ENCODE results near the gene GABRD. TPM values are rescaled to one million over a fixed set of nuclear protein-coding genes. Genes with fewer than 3 reads are reported as not detected.

The GABRD gene
- total RNA-seq, 1 donor from 2014 or later: not detected

DNA sequence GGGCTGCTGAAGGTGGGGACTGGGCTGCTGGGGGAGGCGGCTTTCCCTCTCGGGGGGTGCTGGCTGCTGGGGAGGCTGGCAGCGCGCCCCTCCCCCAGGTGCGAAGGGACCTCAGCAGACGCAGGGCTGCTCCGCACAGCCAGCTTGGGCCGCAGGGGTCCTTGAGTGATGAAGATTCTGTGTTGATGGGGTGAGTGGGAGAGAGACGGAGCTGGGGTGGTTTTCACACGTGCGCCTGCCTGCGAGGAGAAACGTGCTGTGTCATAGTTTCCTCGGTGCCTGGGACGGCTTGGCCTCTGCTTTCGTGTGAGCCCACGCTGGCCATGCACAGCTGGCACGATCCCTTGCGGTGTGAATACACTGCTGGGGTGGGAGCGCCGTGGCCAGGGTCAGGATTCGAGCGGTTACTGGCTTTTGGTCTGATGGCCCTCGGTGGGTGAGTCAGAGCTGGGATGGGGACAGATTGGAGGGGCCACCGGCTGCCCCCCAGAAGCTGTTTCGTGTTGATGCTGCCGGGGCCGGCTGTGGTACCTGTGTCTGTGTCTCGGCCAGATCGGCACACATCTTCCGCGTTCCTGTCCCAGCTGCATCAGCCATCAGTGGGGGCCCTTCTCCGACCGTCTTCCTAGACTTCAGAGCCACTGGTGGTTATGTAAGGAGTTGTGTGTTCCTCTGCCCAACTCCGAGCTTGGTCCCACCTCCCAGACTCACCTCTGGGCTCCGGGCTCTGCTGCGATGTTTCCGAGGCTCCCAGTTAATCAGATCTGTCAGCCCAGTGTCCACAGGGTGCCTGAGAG lies 56.0 kb downstream of the GABRD start:
- TF ChIP-seq, protein P1, sequence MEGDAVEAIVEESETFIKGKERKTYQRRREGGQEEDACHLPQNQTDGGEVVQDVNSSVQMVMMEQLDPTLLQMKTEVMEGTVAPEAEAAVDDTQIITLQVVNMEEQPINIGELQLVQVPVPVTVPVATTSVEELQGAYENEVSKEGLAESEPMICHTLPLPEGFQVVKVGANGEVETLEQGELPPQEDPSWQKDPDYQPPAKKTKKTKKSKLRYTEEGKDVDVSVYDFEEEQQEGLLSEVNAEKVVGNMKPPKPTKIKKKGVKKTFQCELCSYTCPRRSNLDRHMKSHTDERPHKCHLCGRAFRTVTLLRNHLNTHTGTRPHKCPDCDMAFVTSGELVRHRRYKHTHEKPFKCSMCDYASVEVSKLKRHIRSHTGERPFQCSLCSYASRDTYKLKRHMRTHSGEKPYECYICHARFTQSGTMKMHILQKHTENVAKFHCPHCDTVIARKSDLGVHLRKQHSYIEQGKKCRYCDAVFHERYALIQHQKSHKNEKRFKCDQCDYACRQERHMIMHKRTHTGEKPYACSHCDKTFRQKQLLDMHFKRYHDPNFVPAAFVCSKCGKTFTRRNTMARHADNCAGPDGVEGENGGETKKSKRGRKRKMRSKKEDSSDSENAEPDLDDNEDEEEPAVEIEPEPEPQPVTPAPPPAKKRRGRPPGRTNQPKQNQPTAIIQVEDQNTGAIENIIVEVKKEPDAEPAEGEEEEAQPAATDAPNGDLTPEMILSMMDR (IDR thresholded peaks at IDR 0.05): no peak
- Mint-ChIP-seq H3K9me3 (peaks cover 21% of the 10 kb centered on the region), H3K27ac (no peak overlapping the region), H3K27me3 (no peaks in the 10 kb centered on the region), H3K4me3 (no peak overlapping the region), H3K4me1 (no peaks in the 10 kb centered on the region), H3K36me3 (ENCODE audit: low read depth) (peaks cover 43% of the 10 kb centered on the region)
- ChIA-PET CTCF (no interaction called here), POLR2A (no interaction called here)
- intact Hi-C loops (cut with micrococcal nuclease): no loop called here
- DNase-seq (no peak), ATAC-seq (ENCODE audit: low read depth) (no peak)

DNA sequence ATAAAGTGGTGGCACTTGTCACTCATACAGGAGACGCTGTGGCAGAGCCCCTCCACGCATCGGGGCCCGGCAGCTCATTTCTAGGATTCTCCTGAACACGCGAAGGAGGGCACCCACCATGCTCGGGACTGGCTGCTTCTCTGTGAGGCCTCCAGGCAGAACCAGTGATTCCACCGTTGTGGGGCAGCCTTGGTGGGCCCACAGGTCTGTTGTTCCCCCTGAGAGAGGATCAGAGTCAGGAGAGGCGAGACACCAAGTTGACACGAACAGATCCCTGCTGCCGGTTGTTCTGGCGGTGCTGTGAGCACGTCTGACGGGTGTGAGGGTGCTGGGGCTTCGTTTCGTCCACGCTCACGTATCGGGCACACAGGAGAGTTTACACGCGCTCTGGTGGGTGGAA lies 57.7 kb downstream of the GABRD start:
- Mint-ChIP-seq H3K36me3 (ENCODE audit: low read depth) (peaks cover 43% of the 10 kb centered on the region), H3K9me3 (peaks cover 21% of the 10 kb centered on the region), H3K4me1 (no peaks in the 10 kb centered on the region), H3K27ac (no peak overlapping the region), H3K4me3 (no peak overlapping the region), H3K27me3 (no peaks in the 10 kb centered on the region)
- DNase-seq: no peak
- TF ChIP-seq, protein P1 (IDR thresholded peaks at IDR 0.05): no peak
- ChIA-PET POLR2A (no interaction called here), CTCF (no interaction called here)
- no peak for ATAC-seq (ENCODE audit: low read depth)
- intact Hi-C loops (cut with micrococcal nuclease): no loop called here

DNA sequence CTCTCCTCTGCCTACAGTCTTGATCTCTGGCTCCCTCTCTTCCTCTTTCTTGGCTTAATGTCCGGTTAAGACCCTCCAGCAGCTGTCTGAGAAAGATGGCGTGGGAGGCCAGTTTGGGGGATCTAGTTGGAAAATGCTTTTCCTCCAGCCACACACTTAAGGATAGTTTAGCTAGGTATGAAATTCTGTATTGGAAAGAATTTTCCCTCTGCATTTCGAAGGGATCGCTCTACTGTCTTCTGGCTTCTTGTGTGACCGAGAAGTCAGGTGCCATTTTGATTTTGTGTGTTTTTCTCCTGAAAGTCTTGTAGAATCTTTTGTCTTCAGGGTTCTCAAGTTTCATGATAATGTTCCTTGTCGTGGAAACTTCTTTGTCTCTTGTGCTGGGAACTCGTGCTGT lies 59.0 kb downstream of the GABRD start:
- POLR2A ChIA-PET: no interaction called here
- DNase-seq: no peak

DNA sequence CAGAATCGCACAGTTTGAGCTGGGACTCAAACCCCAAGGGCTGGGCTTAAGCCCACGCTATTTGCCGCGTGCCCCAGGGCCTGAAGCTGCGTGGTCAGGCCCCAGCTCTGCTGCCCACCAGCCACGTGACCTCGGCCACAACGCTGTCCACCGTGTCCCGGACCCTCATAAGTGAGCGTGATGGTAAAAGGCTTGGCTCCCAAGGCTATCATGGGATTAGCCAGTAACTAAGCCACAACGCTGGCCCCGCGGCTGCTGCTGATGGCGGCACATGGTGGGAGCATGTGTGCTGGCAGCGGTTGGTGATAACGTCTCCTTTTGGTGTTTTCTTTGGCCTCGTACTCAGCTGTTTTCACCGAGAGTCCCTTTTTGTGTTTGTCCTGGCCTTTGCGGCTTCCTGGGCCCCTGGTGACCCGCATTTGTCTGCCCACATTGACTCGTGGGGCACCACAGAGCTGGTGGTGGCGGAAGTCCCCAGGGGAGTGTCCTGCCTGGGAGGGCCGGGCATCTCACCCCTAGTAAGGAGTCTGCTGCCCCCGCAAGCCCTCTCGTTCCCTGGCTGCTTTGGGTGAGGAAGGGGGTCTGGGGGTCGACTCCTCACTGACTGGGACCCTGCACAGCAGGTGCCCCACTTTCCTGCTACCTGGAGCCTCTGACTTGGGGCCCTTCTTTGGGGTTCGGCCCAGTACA lies 60.4 kb downstream of the GABRD start:
- Mint-ChIP-seq H3K4me3 (no peak overlapping the region), H3K27me3 (no peaks in the 10 kb centered on the region), H3K27ac (no peak overlapping the region), H3K36me3 (ENCODE audit: low read depth) (peaks cover 43% of the 10 kb centered on the region), H3K9me3 (peaks cover 21% of the 10 kb centered on the region), H3K4me1 (no peaks in the 10 kb centered on the region)
- ChIA-PET POLR2A (no interaction called here), CTCF (no interaction called here)
- intact Hi-C loops (cut with micrococcal nuclease): no loop called here
- TF ChIP-seq, protein P1 (IDR thresholded peaks at IDR 0.05): no peak
- DNase-seq (no peak), ATAC-seq (ENCODE audit: low read depth) (no peak)

More for the DNA sequence above, 59.0 kb downstream of the GABRD start:
- TF ChIP-seq, protein P1 (IDR thresholded peaks at IDR 0.05): no peak
- no peak overlapping the region for H3K27ac Mint-ChIP-seq
- ATAC-seq (ENCODE audit: low read depth): no peak
- H3K9me3 Mint-ChIP-seq: peaks cover 21% of the 10 kb centered on the region
- H3K36me3 Mint-ChIP-seq (ENCODE audit: low read depth): peaks cover 46% of the 10 kb centered on the region
- intact Hi-C loops (cut with micrococcal nuclease): no loop called here
- no peaks in the 10 kb centered on the region for H3K4me1 Mint-ChIP-seq
- H3K27me3 Mint-ChIP-seq: no peaks in the 10 kb centered on the region
- CTCF ChIA-PET: no interaction called here
- H3K4me3 Mint-ChIP-seq: no peak overlapping the region

DNA sequence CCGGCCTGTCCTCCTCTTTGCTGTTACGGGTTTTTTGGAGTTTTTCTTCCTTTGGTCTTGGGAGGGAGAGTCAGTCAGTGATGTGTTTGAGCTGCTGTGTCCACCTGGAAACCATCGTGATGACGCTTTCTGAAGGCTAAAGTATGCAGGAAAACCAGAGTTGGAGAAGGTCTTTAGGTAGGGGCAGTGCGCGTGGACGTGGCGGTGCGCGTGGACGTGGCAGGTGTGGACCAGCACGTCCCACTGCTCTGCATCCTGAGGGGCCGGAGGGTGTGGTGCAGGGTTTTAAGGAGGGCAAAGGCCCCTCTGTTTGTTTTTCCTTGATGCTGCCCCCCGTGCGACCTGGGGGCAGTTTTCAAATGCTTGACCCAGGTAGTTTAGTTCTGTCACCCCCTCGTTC lies 61.0 kb downstream of the GABRD start:
- Mint-ChIP-seq H3K4me3 (no peak overlapping the region), H3K27me3 (no peaks in the 10 kb centered on the region), H3K27ac (no peak overlapping the region), H3K9me3 (peaks cover 21% of the 10 kb centered on the region), H3K4me1 (no peaks in the 10 kb centered on the region), H3K36me3 (ENCODE audit: low read depth) (peaks cover 39% of the 10 kb centered on the region)
- CTCF ChIA-PET: no interaction called here
- DNase-seq (no peak), ATAC-seq (ENCODE audit: low read depth) (no peak)
- intact Hi-C loops (cut with micrococcal nuclease): no loop called here
- TF ChIP-seq, protein P1 (IDR thresholded peaks at IDR 0.05): no peak
- POLR2A ChIA-PET: no interaction called here

Other genes starting within 250 kb of the GABRD start
- gene NADK, start 240.9 kb upstream of the GABRD start, total RNA-seq: 106 and 122 TPM in 2 replicates
- 266 and 302 TPM in 2 replicates for gene GNB1, start 128.3 kb upstream of the GABRD start, total RNA-seq
- 0.73 and 1.3 TPM in 2 replicates for gene CALML6, start 104.1 kb upstream of the GABRD start, total RNA-seq
- 0.29 and 0.51 TPM in 2 replicates for gene TMEM52, start 100.1 kb upstream of the GABRD start, total RNA-seq
- gene CFAP74, start 15.6 kb upstream of the GABRD start, total RNA-seq: not detected in 2 replicates
- gene PRKCZ, start 31.1 kb downstream of the GABRD start, total RNA-seq: 20.5 and 28.5 TPM in 2 replicates
- gene FAAP20, start 175.4 kb downstream of the GABRD start, total RNA-seq: 73.7 and 83.9 TPM in 2 replicates
- gene SKI, start 209.0 kb downstream of the GABRD start, total RNA-seq: 37.2 and 37.6 TPM in 2 replicates

All from activated B cell treated with CpG ODN at 0.5 μM for 24 hours (primary cell).